GM12892 (cell line): ENCODE measurements around the gene SLC9A4.

Experiments used
- DNase-seq: peaks from one replicate; pipeline ENCODE4 v3.0.0; 2011; ENCODE audit not compliant: insufficient read length
- FAIRE-seq: peaks from 2 replicates; lab custom pipeline; 2011; peaks lifted over from hg19 to GRCh38; lab: Jason Lieb, UNC
- POLR2A ChIP-seq: IDR thresholded peaks from 2 replicates; pipeline ENCODE4 v1.6.1; 2011; ENCODE audit warnings: low read depth, low read length, control low read depth
- POLR2AphosphoS5 ChIP-seq: IDR thresholded peaks from 2 replicates; pipeline ENCODE4 v1.6.1; 2011; ENCODE audit warnings: low read depth, low read length, control low read depth
- TAF1 ChIP-seq: IDR thresholded peaks from 2 replicates; pipeline ENCODE4 v1.6.1; 2011; ENCODE audit warnings: low read depth, mild to moderate bottlenecking, control low read depth, low read length, borderline replicate concordance

The SLC9A4 gene

DNA sequence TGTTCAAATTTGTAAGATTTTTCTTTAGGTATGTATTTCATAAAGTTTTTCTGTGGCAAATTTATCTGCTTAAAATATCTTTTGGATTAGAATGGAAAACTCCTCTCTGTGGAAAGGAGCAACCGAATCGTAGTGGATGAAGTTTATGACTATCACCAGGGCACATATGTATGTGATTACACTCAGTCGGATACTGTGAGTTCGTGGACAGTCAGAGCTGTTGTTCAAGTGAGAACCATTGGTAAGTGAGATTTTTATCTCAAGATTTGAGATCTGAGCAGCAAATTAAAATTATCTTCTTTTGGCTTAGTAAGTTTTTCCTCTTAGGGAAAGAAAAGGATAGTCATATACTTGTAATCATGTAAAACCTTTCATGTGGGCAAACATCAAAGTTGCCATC, 35.9 kb upstream of the SLC9A4 start:
- DNase-seq (no peak), FAIRE-seq (no peak)
- TF ChIP-seq POLR2A (no peak), TAF1 (no peak), POLR2AphosphoS5 (no peak)

GRCh38 chr2:102438111-102438510, 34.9 kb upstream of the SLC9A4 start:
- DNase-seq, result no peak
- TF ChIP-seq TAF1 (no peak), POLR2A (no peak), POLR2AphosphoS5 (no peak)
- no peak for FAIRE-seq

DNA sequence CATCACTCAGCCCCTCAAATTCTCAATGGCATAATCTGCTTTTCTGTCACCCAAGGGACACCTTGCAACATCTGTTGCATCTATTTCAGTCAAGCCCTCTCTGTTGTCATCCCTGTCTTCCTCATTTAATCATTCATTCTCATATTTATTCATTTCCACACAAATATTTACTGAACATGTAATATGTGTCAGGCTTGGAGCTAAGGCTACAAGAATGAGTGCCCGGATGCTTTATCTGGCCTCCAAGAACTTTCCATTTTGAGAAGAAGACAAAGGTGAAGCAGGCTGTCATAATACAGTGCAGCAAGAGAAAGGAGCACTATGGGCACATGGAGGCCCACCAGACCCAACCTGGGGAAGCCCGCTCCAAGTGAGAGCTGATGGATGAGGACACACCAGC, 34.4 kb upstream of the SLC9A4 start:
- no peak for DNase-seq
- no peak for TF ChIP-seq POLR2A
- no peak for TF ChIP-seq TAF1
- TF ChIP-seq POLR2AphosphoS5, result no peak
- FAIRE-seq, result no peak

GRCh38 chr2:102439065-102439695, 33.8 kb upstream of the SLC9A4 start:
- FAIRE-seq (no peak), DNase-seq (no peak)
- TF ChIP-seq POLR2AphosphoS5, result no peak
- TF ChIP-seq POLR2A, result no peak
- TF ChIP-seq TAF1, result no peak

- no peak for FAIRE-seq
- no peak for DNase-seq
These were observed 29.8 kb upstream of the SLC9A4 start for GRCh38 chr2:102442967-102443828.

DNA sequence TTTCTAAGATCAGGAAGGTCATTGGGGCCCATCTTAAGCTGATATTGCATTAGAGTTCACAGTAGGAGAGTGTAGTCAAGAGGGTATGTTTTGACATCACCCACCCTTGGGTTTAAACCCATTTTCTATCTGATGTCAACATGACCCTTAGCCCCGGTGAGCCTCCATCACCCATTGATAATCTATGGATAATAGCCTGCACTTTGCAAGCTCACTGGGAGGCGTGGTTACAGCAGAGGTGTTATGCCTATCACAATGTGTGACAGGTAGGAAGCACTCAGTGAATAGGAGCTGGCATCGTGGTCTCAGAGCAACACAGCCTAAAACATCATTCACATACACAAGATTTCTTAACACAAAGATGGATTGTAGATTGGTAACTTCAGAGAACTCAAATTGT, 28.8 kb upstream of the SLC9A4 start:
- TF ChIP-seq POLR2AphosphoS5 (no peak), TAF1 (no peak), POLR2A (no peak)
- DNase-seq (no peak), FAIRE-seq (no peak)

More at GRCh38 chr2:102442967-102443828, 29.8 kb upstream of the SLC9A4 start:
- TF ChIP-seq POLR2A (no peak), TAF1 (no peak), POLR2AphosphoS5 (no peak)

DNA sequence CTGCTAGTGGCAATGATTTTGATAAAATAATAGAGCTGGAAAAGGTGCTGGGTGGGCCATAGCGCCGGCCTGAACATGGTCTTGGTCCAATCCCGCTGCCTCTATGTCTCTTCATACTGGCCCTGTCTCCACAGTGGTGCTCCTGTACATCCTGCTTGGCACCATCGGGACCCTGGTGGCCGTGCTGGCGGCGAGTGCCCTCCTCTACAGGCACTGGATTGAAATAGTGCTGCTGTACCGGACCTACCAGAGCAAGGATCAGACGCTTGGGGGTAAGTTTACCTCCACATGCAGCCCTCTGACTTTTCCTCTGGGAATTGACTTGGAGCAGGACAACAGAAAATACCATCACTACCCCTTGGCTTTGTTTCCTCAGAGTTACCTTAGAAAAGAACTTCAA, 26.1 kb upstream of the SLC9A4 start:
- no peak for TF ChIP-seq POLR2A
- no peak for TF ChIP-seq TAF1
- FAIRE-seq, result no peak
- no peak for DNase-seq

DNA sequence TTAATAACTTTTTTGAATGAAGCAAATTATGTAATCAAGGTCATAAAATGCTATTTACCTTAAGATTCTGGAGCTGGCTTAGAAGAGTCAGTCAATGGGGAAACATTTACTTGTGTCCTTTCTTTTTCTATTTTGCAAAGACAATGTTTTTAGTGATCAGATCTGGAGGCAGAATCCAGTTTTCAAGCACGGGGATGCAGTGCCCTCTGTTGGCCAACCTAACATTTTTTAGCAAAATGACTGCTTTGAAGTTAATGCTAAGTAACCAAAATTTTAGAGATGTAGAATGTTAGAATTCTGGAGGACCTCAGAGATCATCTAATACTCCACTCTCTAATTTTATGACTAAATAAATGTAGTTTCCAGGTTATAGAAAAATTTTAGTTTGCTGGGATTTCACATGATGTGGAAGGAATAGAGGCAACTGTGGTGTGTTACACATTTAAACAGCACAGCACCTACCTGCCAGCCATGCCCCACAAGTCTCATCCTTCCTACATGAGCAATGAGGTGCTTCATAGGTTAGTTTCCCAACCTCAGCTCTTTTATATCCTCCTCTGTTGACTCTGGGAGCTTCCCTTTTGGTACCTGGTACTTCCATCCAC, 23.6 kb upstream of the SLC9A4 start:
- DNase-seq (no peak), FAIRE-seq (peak; percentile 73)
- TF ChIP-seq TAF1, result no peak
- TF ChIP-seq POLR2A, result no peak
- no peak for TF ChIP-seq POLR2AphosphoS5

DNA sequence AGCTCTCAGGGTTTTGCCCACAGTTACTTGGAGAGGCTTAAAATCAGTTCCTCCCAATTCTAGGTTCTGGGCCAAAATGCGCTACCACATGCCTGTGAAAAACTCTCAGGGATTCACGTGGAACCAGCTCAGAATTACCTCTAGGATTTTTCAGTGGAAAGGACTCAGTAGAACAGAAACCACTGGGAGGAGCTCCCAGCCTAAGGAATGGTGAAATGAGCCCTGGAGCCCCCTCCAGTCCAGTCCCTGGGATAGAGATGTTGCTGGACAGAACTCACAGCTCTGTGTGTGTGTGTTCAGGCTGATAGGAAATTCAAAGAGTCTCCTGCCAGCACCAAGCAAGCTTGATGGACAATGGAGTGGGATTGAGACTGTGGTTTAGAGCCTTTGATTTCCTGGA, 21.1 kb upstream of the SLC9A4 start:
- TF ChIP-seq POLR2A, result no peak
- FAIRE-seq, result no peak
- no peak for DNase-seq

DNA sequence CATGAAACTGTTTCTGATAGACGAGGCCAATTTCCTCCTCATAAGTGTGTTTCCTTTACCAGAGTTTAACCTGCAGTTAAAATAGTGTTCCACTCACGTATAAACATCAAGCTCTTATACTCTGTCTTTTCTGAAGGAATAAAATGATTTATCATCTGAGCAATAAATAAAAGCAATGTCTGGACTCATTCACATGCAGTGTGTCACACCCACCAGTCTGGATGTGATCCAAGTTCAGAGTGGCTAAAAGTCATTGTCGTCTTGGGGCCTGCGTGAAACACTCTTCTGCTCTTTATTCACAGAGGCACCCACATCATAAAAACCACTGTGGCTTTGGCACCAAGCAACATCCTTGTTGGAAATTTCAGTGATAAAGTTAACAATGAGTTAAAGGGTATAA, 19.5 kb upstream of the SLC9A4 start:
- DNase-seq (no peak), FAIRE-seq (no peak)
- TF ChIP-seq POLR2A (no peak), POLR2AphosphoS5 (no peak), TAF1 (no peak)

DNA sequence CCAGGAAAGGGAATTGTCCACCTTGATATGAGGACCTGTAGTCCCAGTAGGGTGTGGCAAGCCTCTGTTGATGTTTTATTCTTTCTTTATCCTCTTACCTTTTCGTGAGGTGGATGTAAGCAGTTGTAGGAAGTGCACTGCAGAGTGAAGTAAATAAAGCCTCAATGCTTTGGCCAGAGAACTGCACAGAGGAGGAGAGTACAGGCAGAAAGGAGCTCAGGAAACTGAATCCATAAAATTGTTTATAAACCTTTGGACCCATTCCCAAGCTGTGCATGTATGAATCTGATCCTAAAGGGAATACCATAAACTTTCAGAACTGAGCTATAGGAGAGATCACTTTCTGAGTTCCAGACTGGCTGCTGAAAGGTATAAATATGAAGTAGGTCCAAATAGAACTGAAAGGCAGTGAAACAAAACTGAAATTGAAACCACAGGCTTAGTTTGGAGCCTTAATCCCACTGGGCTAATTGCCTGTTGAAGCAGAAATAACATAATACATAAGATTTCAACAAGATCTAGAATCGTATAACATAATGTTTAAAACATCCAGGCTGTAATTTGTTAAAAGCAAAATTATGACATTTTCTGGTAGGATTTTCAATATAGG, 17.9 kb upstream of the SLC9A4 start:
- TF ChIP-seq TAF1 (no peak), POLR2A (no peak), POLR2AphosphoS5 (no peak)
- no peak for FAIRE-seq

More for the DNA sequence above, 17.9 kb upstream of the SLC9A4 start:
- no peak for DNase-seq
